GM19043 (cell line): ENCODE measurements around the gene KIF23.

Experiments used
- ATAC-seq: cut with Tn5 transposase; IDR thresholded peaks from one replicate; pipeline ENCODE4 v1.9.1; 2021; ENCODE audit warnings: low read depth; ENCODE audit not compliant: unreplicated experiment

KIF23 gene

DNA sequence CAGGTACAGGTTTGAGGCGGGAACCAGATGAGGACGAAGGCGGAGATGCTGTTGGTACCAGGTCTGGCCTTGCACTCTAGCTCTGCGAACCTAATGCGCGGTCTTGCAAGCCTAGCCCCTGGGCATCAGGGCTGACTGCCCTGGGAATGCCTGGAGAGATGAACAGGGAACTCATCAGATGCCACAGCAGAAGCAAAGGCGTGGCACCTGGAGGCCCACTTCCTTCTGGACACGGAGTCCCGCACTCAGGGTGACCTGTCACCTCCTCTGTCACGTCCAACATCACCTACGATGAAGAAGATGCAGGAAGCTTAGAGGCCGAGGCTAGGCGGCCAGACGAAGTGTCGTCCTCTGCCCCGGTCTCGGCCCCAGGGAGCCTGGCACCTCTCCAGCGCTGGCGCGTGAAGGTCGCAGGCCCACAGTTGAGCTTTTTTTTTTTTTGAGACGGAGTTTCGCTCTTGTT lies 47.9 kb downstream of the KIF23 start:
- no peak for ATAC-seq

DNA sequence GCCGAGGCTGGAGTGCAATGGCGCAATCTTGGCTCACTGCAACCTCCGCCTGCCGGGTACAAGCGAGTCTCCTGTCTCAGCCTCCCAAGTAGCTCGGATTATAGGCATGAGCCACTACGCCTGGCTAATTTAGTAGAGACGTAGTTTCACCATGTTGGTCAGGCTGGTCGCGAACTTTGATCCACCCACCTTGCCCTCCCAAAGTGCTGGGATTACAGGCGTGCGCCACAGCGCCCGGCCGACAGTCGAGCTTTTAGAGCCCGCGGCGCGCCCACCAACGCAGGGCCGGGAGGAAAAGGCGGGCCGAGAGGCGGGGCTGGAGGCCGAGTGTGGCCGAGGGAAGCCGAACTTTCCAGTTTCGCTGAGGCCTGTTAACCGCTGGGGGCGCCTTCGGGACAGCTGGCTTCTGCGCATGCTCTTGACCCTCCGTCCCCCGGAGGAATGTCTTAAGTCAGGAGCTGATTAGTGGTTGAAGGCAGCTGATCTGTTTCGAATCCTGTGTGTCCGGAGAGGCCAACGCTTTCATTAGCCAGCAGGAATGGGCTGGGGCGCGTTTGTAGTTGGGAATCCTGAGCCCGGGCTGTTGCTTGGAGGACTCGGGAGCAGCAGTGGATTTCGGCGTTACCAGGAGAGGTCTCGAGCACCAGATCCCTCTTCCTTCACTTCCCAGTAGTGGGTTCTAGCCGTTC lies 48.5 kb downstream of the KIF23 start:
- ATAC-seq: peak; percentile 84

DNA sequence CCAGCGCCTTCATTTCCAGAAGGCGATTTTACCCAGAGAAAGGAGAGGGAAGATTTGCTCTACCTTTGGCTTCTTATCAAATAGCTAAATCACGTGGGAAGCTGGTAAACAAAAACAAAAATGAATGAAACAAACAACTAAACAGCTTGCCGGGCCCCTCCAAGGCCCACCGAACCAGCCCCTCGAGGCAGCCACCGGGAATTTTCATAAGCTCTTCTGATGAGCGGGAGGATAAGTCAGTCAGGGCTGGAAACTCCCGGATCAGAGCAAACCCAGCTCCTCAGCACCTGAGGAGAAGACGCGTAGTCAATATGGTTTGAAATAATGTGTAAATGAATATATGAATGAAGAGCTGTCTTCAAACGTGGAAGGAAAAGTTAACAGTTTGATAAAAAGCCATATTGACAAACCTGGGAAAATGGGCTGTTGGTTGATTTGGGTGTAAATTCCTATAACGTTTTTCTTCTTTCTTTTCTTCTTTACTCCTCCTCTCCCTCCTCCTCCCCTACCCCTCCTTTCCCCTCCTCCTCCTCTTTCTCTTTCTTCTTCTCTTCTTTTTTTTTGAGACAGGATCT lies 49.1 kb downstream of the KIF23 start:
- ATAC-seq: no peak

DNA sequence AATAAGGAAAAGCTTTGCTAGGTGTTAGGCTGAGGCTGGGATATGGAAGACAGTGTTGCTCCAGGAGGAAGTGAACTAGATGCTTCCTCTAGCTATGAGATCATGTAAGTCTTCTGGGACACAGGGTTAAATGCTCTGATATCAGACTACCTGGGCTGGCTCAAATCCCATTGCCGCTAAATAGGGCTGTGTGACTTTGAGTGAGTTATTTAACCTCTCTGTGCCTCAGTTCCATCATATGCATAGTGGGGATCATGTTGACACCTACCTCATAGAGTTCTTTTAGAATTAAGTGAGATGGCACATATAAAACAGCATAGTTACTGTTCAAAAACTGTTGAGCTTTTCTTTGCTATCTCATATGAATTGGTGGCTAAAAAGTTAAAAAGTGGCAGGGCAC lies 51.1 kb downstream of the KIF23 start:
- ATAC-seq: no peak

DNA sequence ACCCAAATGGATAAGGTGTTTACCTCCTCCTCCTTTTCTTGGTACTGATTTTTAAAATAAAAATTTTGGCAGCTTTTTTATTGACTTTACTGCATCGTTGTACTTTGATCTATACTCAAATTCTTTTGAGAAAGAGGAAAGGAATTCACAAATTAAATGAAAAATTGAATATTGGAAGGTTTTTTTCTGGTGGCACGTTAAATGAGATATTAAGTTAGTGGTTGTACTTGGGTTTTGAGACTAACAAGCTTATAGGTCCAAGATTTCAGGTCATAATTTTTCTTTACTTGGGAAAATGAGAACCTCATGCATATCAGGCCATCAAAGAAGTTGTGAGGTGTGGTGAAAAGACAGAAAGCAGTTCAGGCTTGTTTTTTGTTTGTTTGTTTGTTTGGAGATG lies 52.6 kb downstream of the KIF23 start:
- ATAC-seq: no peak

DNA sequence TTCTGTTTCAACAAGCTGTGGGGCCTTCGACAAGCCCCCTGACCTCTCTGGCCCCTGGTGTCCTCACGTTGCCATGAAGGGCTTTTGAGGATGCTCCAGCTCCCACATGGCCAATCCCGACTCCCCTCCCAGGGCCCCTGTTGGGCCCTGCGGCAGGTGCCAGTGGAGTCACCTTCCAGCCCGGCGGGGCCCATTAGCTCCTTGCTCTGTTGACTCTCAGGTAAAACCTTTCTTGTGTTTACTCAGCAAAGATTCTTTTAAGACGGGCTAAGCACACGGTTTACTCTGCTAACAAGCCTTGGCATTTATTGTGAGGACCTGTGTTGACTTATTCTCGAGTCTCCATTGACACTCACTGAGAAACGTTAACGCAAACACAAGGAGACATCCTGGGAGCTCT lies 53.5 kb downstream of the KIF23 start:
- no peak for ATAC-seq

DNA sequence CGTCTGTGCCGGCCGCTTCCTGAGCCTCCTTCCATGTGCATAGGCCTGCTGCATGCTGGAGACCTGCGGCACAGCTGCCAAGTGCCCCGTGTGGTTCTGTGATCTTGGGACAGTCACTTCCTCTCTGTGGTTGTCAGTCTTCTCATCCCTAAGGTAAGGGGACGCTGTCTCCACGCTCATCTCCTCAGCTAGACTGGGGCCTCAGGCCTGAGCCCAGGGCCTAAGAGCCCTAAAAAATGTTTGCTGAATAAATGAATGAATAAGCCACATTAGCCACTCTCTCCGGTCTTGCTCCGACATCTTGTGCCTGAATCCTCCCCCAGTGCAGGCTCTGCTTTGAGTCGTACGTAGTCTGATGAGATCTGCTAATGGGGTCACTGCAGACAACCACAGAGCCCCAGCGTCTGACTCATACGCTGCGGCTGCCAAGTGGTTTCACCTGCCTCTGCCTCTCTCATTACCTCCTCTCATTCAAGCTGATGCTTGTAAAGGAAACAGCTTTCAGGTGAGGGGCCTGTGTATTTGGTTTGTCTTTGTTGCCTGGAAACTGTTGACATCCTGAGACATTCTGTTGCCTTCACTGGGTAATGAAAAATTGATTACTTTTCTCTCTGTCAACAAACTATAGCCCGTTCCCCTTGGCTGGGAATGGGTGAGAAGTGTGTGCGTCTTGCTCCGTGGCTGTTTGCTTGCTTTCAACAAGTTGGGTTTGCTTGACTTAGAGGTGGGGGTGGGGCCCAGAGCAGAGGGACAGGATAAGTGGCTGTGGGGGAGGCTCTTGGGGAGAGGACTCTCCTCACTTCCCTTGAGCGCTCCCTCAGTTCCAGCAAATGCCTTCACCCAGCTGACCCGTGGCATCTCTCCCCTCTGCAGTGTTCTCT lies 54.3 kb downstream of the KIF23 start:
- no peak for ATAC-seq

DNA sequence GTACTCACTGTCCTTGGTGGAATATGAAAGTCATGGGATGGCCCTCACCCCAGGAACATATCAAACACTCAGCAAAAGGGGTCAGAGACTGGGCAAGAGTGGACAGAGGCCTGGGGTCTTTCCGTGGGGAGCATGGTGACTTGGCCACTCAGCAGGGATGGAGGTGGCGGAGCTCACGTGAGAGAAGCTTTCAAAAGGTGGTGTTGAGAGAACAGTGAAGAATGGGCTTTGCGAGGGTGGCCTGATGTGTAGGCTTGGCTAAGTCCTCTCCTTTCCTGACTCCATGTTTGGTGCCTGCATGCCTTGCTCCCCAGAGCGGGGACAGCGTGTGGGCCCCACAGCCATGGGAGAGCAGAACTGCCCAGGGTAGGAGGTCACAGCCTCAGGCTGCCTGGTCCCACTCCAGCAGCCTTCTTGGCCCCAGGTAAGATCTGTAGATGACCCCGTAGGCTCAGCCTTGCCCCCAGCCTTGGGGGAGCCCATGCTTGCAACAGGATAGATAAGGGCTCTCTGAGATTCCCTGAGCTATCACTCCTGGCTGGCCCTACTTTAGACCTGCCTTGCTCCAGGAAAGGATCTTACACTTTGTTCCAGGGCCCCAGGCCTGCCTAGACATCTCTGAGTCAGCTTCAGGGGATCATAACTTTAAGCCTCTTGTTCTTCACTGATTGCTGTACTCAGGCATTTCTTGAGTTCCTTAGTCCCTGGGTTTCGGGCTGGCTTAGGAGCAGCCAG lies 55.5 kb downstream of the KIF23 start:
- no peak for ATAC-seq

DNA sequence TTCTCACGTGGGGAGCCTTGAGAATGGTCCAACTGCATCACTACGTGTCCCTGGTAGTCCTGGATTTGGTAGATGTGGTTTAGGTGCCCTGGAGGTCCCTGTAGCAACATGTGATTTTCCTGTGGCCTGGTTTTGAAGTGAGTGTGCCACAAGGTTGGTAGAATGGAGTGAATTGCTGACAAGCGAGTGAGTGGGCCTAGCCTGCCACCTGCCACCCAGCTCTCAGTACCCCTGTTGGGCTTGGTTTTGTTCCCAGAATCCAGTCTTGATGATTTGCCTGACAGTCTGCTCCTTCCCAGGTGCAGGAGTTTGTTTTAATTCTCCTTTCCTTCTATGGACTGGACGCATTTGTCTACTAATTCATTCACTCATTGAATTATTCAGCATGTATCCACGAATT lies 57.9 kb downstream of the KIF23 start:
- ATAC-seq: no peak

DNA sequence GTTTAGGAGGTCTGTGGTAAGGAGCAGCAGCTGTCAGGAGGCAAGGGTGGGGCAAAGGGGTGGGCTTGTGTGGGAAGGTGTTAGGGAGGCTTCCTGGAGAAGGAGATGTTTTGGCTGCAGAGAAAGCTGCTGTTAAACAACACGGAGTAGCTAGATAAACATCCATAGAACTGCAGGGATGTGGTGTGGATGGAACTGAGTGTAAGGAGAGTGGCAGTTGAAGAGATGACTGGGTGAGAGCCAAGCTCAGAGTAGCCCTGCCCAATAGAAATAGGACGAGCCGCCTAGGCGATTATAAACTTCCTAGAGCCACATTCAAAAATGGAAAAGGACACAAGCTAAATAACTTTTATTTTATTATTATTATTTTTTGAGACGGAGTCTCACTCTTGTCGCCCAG lies 58.4 kb downstream of the KIF23 start:
- no peak for ATAC-seq

DNA sequence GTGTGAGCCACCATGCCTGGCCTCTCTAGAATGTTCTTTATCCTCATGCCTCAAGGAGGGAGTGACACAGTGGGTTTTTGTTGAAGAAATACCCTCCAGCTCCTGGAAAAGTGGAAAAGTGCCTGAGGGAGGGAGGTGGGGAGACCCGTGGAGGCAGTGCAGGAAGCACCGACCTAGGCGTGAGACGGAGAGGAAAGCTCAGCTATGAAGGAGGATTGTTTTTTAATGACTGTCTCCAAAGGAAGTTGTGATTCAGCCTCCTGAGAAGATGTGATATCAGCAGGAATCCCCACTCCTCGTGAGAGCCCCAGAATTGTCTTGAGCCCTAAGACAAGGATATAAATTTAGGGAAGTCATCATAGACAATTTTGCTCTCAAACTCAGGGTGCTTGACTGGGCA lies 60.1 kb downstream of the KIF23 start:
- no peak for ATAC-seq

DNA sequence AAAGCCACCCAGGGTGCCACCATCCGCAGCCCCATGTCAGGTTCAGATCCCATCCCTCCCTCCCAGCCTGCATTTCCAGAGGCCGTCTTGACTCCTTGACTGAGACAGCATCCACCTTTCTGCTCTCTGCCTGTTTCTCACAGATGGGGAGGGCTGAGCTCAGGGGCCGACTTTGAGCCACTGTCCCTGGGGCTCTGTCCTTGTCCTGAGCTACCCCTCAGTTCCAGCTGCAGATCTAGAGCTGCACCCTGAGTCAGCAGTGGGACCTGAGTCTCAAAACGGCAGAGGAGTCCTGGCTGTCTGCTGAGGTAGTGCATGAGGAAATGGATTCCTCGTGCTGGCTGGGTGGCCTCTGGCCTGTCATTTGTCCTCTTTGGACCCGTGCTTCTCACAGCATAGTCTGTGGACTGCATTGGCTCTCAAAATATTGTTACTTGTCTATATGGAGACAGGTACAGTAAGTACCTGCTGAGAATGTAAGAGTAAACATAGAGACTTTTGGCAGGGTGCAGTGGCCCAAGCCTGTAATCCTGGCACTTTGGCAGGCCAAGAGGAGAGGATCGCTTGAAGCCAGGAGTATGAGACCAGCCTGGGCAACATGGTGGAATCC lies 60.8 kb downstream of the KIF23 start:
- no peak for ATAC-seq

DNA sequence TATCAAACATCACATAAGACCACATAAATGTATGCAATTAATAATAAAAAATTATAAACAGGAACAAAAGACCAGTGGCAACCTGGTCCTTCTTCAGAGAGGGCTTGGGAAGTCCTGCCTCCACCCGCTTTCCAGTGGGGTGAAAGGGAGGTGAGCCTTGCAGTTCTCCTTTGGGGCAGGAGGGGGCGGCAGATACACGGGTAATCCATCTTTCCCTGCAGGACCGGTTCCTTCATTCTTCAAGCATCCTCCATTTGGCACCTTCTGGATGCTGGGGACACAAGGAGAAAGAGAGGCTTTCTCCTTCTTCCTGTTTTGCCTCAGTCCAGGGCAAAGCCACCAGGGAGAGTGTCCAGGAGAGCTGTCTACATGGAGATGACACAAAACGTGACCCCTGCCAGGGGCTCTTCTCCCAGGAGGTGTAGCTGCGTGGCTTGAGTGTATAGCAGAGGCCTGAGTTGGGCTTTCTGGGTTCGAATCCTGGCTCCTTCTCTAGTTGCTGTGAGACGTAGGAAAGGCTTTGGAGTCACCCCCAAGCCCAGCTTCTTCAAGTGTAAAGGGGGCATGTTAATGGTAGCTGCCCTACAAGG lies 61.7 kb downstream of the KIF23 start:
- ATAC-seq: no peak

DNA sequence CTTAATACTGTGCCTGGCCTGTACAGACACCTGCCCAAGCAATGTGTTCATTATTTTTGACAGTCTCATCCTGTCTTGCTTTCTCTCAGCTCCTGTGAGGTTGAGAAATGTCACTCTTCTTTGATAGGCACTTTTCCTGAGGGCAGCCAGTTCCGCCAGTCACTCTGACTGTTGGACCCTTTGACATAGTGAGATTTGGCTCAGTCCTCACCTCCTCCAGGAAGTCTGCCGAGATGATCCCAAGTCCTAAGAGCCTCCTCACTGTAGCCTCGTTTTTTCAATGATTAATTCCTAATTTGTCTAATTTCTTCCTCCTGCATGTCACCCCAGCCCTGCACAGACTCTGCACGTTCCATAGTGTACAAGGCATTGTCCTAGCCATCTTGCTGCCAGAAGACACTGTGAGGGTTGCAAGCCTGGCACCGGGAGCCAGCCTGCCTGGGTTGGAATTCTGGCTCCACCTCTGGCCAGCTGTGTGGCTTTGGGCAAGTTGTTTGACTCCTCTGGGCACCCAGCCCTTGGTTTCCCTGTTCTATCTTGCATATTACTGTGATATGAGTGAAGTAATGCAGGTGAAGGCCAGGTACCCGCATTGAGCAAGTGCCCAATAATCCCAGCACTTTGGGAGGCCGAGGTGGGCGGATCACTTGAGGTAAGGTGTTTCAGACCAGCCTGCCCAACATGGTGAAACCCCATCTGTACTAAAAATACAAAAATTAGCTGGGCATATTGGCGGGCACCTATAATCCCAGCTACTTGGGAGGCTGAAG lies 62.7 kb downstream of the KIF23 start:
- no peak for ATAC-seq

DNA sequence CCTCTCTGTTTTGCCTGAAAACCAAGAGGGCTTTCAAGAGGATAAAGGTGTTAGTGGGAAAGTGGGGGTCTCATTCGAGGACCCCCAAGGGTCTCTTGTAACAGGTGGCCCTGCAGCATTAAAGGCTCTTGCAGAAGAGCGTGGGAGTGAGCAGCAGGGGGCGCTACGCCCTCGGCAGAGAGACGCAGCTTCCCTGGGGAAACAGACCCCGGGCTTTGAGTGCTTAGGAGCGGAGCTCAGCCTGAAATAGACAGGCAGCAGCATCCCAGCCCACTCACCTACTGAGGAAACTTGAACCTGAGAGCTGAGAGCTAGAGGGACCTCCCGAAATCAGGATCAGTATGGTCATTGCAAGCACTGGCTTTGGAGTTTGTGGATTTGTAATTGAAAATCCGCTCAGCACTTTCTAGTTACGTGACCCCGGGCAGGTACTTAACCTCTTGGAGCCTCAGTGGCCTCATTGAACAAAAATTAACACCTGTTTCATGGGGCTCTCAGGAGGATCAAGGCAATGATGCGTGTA lies 64.2 kb downstream of the KIF23 start:
- ATAC-seq: no peak

DNA sequence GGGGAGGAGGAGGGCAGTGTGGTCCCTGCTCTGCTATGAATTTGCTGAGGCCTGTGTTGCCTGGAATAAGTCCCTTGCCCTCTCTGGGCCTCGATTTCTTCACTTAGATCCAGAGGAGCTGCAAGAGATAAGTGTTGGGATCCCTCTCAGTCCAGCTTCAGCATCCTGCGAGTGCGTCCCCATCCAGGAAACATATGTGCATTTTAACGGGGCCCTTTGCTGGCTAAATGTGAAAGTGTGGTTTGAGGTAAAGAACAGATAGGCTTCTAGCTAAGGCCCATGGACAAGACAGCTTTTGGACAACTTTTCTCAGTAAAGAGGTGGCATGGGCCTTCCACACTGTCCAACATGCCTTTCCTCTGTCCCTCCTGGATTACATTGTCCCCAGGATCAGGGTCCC lies 64.9 kb downstream of the KIF23 start:
- ATAC-seq: no peak

DNA sequence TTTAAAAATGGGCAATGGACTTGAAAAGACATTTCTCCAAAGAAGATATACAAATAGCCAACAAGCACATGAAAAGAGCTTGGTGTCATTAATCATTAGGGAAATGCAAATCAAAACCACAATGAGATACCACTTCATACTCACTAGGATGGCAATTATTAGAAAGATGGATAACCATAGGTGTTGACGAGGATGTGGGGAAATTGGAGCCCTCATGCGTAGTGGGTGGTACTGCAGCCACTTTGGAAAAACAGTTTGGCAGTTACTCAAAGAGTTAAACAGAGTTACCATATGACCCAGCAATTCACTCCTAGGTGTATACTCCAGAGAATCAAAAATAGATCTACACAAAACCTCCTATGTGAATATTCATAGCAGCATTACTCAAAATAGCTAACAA lies 65.8 kb downstream of the KIF23 start:
- ATAC-seq: no peak

DNA sequence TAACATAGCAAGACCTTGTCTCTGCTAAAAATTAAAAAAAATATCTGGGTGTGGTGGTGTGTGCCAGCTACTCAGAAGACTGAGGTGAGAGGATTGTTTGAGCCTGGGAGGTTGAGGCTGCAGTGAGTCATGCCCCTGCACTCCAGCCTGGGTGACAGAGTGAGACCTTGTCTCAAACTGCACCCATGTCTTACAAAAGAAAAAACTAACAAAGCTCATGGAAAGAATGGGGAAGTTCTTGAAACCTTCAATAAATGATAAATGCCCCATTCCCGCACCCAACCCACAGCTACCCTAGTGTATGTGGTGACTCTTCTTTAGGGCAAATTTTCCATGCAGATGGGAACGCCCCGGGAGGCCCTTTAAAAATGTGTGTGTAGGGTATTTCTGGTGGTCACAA lies 66.8 kb downstream of the KIF23 start:
- no peak for ATAC-seq

DNA sequence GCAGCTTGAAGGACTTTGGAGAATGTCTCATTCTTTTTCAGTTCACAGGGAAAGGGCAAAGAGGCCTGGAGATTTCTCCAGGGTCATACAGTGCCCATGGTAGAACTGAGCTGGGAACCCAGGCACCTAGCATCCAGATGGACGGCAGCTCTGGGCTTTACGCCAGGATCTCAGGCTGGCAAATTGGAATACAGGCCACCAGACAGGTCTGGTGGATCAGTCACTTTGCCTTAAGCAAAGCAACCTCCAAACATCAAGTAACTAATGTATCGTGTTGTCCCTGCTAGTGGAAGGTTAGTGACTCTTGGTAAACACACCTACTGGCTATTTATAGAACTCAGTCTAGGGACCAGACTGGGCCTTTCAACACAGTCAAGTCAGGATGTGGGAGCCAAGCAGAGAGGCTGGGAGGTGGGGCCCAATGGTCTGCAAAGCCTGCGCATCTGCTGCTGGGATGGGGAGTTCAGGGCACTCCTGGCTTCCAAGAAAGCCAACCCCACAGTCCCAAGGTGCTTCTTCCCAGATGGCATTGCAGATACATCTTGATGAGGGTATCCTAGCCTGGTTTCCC lies 68.6 kb downstream of the KIF23 start:
- no peak for ATAC-seq
